ENCODE measurements around the gene CLDN20. TPM values are rescaled to one million over a fixed set of nuclear protein-coding genes. Genes with fewer than 3 reads are reported as not detected.

The CLDN20 gene
- total and polyA plus RNA-seq, 2 donors, result not detected

DNA sequence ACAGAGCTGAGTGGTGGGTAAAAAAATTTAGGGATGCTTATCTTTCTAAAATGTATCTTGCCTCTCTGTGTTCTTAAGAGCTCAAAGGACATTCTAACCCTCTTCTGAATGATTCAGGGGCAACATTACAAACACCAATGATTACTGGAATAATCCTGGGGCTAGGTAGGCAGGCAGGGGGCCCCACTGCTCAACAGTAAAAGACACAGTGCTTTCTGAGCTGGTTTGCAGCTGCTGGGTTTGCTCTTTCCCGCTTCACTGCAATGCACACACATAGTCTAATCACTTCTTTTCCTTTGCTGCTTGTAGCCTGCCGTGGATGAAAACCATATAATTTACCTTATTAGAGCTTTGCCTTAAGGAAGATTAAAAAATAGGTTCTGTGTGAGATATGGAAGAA lies 23.9 kb downstream of the CLDN20 start:
- peaks cover 7 to 28% of the 10 kb centered on the region in 2 donors for H3K36me3 ChIP-seq (ENCODE audit: control insufficient read depth in 2 of 2, insufficient read depth in 2 of 2, low read length in 1 of 2)
- no peak overlapping the region for H3K4me3 ChIP-seq (ENCODE audit: low read length in 2 of 2)
- no peak overlapping the region for H3K27ac ChIP-seq (ENCODE audit: low read depth in 1 of 2, low read length in 1 of 2)
- DNase-seq (ENCODE audit: low read depth in 6 of 9, low spot score in 9 of 9), result no peak
- 96% methylated on average over 2 of the region's 2 CpGs for WGBS
- no peaks in the 10 kb centered on the region for H3K4me1 ChIP-seq (ENCODE audit: control insufficient read depth in 2 of 2, insufficient read depth in 2 of 2, low read length in 2 of 2)
- H3K9me3 ChIP-seq (ENCODE audit: control insufficient read depth in 2 of 2, insufficient read depth in 1 of 2, low read length in 1 of 2), result no peaks in the 10 kb centered on the region
- no peaks in the 10 kb centered on the region for H3K27me3 ChIP-seq (ENCODE audit: control insufficient read depth in 2 of 2, insufficient read depth in 1 of 2, low read length in 1 of 2)

DNA sequence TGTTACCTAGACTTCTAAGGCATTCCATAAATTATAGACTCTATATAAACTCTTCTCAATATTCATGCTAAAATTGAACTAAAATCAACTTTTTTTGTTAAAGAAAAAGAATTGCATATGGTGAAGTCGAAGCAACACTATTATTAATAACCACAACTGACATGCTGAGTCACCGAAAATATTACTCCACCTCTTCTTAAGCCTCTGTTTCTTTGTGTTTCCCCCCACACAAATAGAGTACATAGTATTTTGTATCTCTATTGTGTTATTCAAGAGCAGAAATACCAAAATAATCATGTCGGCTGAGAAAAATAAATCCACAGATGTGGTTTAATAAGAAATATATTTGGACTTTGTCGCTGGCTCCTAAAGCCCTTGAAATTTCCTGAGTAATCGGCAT lies 26.7 kb downstream of the CLDN20 start:
- Histone ChIP-seq H3K4me3 (ENCODE audit: low read length in 2 of 2) (no peak overlapping the region), H3K27ac (ENCODE audit: low read depth in 1 of 2, low read length in 1 of 2) (no peak overlapping the region), H3K27me3 (ENCODE audit: control insufficient read depth in 2 of 2, insufficient read depth in 1 of 2, low read length in 1 of 2) (no peaks in the 10 kb centered on the region), H3K9me3 (ENCODE audit: control insufficient read depth in 2 of 2, insufficient read depth in 1 of 2, low read length in 1 of 2) (no peaks in the 10 kb centered on the region), H3K36me3 (ENCODE audit: control insufficient read depth in 2 of 2, insufficient read depth in 2 of 2, low read length in 1 of 2) (peaks cover 10 to 32% of the 10 kb centered on the region in 2 donors), H3K4me1 (ENCODE audit: control insufficient read depth in 2 of 2, insufficient read depth in 2 of 2, low read length in 2 of 2) (no peaks in the 10 kb centered on the region)
- WGBS, result 98% methylated on average over 5 of the region's 5 CpGs
- DNase-seq (ENCODE audit: low read depth in 6 of 9, low spot score in 9 of 9), result no peak

DNA sequence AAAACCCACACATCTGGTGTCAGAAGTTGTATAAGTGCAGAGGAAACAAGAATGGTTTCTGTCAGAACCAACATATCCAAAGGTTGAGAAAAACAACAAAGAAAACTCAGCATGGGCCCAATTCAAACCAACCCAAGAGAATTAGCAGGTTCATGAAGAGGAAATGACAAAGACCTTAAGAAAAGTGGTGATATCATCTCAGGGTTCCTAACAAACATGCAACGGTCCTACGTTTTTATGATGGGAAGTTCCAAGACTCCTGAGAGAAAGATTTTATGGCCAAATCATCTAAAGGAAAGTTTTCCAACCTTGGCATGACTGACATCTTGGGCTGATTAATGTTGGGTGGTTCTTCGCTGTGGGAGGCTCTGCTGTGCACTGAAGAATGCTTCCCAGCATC lies 27.5 kb downstream of the CLDN20 start:
- Histone ChIP-seq H3K9me3 (ENCODE audit: control insufficient read depth in 2 of 2, insufficient read depth in 1 of 2, low read length in 1 of 2) (no peaks in the 10 kb centered on the region), H3K27ac (ENCODE audit: low read depth in 1 of 2, low read length in 1 of 2) (no peak overlapping the region), H3K36me3 (ENCODE audit: control insufficient read depth in 2 of 2, insufficient read depth in 2 of 2, low read length in 1 of 2) (peaks cover 14 to 37% of the 10 kb centered on the region in 2 donors), H3K4me1 (ENCODE audit: control insufficient read depth in 2 of 2, insufficient read depth in 2 of 2, low read length in 2 of 2) (no peaks in the 10 kb centered on the region), H3K27me3 (ENCODE audit: control insufficient read depth in 2 of 2, insufficient read depth in 1 of 2, low read length in 1 of 2) (no peaks in the 10 kb centered on the region), H3K4me3 (ENCODE audit: low read length in 2 of 2) (no peak overlapping the region)
- 96% methylated on average over 3 of the region's 3 CpGs for WGBS
- no peak for DNase-seq (ENCODE audit: low read depth in 6 of 9, low spot score in 9 of 9)

DNA sequence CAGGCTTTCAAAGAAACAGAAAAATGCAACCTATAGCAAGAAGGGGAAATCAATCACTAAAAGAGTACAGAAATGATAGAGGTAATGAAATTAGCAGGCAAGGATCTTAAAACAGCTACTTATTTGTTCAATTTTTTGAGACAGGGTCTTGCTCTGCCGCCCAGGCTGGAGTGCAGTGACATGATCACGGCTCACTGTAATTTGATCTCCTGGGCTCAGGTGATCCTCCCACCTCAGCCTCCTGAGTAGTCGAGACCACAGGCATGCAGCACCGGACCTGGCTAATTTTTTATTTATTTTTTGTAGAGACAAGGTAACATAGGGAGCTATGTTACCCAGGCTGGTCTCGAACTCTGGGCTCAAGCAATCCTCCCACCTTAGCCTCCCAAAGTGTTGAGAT lies 28.9 kb downstream of the CLDN20 start:
- peaks cover 21 to 49% of the 10 kb centered on the region in 2 donors for H3K36me3 ChIP-seq (ENCODE audit: control insufficient read depth in 2 of 2, insufficient read depth in 2 of 2, low read length in 1 of 2)
- no peaks in the 10 kb centered on the region for H3K9me3 ChIP-seq (ENCODE audit: control insufficient read depth in 2 of 2, insufficient read depth in 1 of 2, low read length in 1 of 2)
- no peak overlapping the region for H3K4me3 ChIP-seq (ENCODE audit: low read length in 2 of 2)
- WGBS, result 87% methylated on average over 5 of the region's 5 CpGs
- no peak overlapping the region for H3K27ac ChIP-seq (ENCODE audit: low read depth in 1 of 2, low read length in 1 of 2)
- no peaks in the 10 kb centered on the region for H3K27me3 ChIP-seq (ENCODE audit: control insufficient read depth in 2 of 2, insufficient read depth in 1 of 2, low read length in 1 of 2)
- no peak for DNase-seq (ENCODE audit: low read depth in 6 of 9, low spot score in 9 of 9)
- H3K4me1 ChIP-seq (ENCODE audit: control insufficient read depth in 2 of 2, insufficient read depth in 2 of 2, low read length in 2 of 2), result no peaks in the 10 kb centered on the region

DNA sequence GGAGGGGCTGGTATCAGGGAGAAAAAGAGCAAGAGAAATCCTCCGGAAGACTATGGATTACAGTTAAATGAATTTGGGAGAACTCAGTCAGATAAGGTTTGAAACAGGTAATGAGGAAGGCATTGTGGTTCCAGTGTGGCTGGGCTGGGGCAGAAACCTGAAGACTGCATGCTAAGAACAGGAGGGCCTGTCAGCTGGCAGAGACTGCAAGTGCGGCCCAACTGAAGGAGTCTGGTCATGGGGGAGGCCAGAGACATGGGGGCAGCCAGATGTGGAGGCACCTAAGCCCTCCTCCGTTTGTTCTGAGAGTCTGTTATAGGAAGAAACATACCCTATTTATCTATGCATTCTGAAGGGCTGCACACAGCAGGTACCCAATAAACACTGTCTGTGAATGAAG lies 33.9 kb downstream of the CLDN20 start:
- Histone ChIP-seq H3K27me3 (ENCODE audit: control insufficient read depth in 2 of 2, insufficient read depth in 1 of 2, low read length in 1 of 2) (no peaks in the 10 kb centered on the region), H3K36me3 (ENCODE audit: control insufficient read depth in 2 of 2, insufficient read depth in 2 of 2, low read length in 1 of 2) (peaks cover 20 to 35% of the 10 kb centered on the region in 2 donors), H3K9me3 (ENCODE audit: control insufficient read depth in 2 of 2, insufficient read depth in 1 of 2, low read length in 1 of 2) (no peaks in the 10 kb centered on the region), H3K4me3 (ENCODE audit: low read length in 2 of 2) (no peak overlapping the region), H3K27ac (ENCODE audit: low read depth in 1 of 2, low read length in 1 of 2) (no peak overlapping the region), H3K4me1 (ENCODE audit: control insufficient read depth in 2 of 2, insufficient read depth in 2 of 2, low read length in 2 of 2) (no peaks in the 10 kb centered on the region)
- 97% methylated on average over 3 of the region's 3 CpGs for WGBS
- no peak for DNase-seq (ENCODE audit: low read depth in 6 of 9, low spot score in 9 of 9)

DNA sequence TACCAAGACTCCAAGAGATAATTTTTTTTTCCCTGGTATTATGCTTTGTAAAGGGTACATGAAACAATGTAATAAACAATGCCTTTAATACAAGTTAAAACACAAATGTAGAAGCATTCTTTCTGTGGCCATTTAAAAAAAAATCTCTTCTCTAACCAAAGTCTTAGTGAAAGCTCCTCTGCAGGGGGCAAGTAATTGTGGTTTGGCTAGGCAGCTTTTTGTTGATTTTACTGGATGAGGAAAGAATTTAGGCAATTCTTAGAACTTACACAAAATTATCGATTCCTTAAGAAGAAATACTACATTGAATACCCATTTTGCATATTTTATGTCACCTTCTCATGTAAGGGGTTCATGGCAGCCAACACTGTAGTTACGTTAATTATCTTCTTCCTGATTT lies 38.1 kb downstream of the CLDN20 start:
- Histone ChIP-seq H3K36me3 (ENCODE audit: control insufficient read depth in 2 of 2, insufficient read depth in 2 of 2, low read length in 1 of 2) (peaks cover 6 to 16% of the 10 kb centered on the region in 2 donors), H3K4me1 (ENCODE audit: control insufficient read depth in 2 of 2, insufficient read depth in 2 of 2, low read length in 2 of 2) (no peaks in the 10 kb centered on the region), H3K4me3 (ENCODE audit: low read length in 2 of 2) (no peak overlapping the region), H3K9me3 (ENCODE audit: control insufficient read depth in 2 of 2, insufficient read depth in 1 of 2, low read length in 1 of 2) (no peaks in the 10 kb centered on the region), H3K27me3 (ENCODE audit: control insufficient read depth in 2 of 2, insufficient read depth in 1 of 2, low read length in 1 of 2) (no peaks in the 10 kb centered on the region), H3K27ac (ENCODE audit: low read depth in 1 of 2, low read length in 1 of 2) (no peak overlapping the region)
- over 99% methylated on average over 2 of the region's 2 CpGs for WGBS
- no peak for DNase-seq (ENCODE audit: low read depth in 6 of 9, low spot score in 9 of 9)

DNA sequence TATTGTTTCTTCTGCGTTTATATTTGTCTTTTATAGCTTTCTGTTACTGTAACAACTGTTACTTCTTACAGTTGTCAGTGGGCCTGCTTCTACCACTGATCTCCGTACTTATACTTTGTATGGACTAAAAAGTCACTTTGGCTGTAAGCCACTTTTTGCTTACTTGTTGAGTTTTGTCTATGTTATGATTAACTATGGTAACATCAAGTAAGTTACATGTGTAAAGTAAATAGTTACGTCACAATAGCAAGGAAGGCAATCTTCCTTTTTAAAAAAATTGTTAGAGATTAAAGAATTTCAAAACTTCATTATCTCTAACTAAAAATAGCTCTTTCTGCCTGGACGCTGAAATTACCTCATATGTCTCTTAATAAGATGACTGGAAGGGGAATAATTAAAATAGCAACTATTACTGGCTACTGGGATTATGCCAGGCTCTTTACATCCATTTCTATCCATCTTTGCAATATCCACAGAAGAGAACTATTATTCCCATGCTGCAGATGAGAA lies 39.6 kb downstream of the CLDN20 start:
- H3K4me3 ChIP-seq (ENCODE audit: low read length in 2 of 2), result no peak overlapping the region
- WGBS, result 86% methylated on average over 4 of the region's 4 CpGs
- no peaks in the 10 kb centered on the region for H3K4me1 ChIP-seq (ENCODE audit: control insufficient read depth in 2 of 2, insufficient read depth in 2 of 2, low read length in 2 of 2)
- H3K9me3 ChIP-seq (ENCODE audit: control insufficient read depth in 2 of 2, insufficient read depth in 1 of 2, low read length in 1 of 2), result no peaks in the 10 kb centered on the region
- peaks cover 4 to 16% of the 10 kb centered on the region in 2 donors for H3K36me3 ChIP-seq (ENCODE audit: control insufficient read depth in 2 of 2, insufficient read depth in 2 of 2, low read length in 1 of 2)
- H3K27me3 ChIP-seq (ENCODE audit: control insufficient read depth in 2 of 2, insufficient read depth in 1 of 2, low read length in 1 of 2), result no peaks in the 10 kb centered on the region
- no peak overlapping the region for H3K27ac ChIP-seq (ENCODE audit: low read depth in 1 of 2, low read length in 1 of 2)
- no peak for DNase-seq (ENCODE audit: low read depth in 6 of 9, low spot score in 9 of 9)

DNA sequence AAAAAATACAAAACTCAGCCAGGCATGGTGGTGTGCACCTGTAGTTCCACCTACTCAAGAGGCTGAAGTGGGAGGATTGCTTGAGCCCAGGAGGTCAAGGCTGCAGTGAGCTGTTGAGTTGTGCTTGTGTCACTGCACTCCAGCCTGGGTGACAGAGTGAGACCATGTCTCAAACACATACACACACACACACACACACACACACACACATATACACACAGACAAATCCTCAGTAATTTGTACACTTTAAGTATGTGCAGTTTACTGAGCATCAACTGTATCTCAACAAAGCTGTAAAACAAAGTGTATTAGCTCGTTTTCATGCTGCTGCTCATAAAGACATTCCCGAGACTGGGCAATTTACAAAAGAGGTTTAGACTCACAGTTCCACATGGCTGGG lies 43.1 kb downstream of the CLDN20 start:
- WGBS, result 98% methylated on average over 2 of the region's 2 CpGs
- H3K4me1 ChIP-seq (ENCODE audit: control insufficient read depth in 2 of 2, insufficient read depth in 2 of 2, low read length in 2 of 2), result no peaks in the 10 kb centered on the region
- H3K27ac ChIP-seq (ENCODE audit: low read depth in 1 of 2, low read length in 1 of 2), result no peak overlapping the region
- no peaks in the 10 kb centered on the region for H3K27me3 ChIP-seq (ENCODE audit: control insufficient read depth in 2 of 2, insufficient read depth in 1 of 2, low read length in 1 of 2)
- no peak overlapping the region for H3K4me3 ChIP-seq (ENCODE audit: low read length in 2 of 2)
- no peaks in the 10 kb centered on the region for H3K9me3 ChIP-seq (ENCODE audit: control insufficient read depth in 2 of 2, insufficient read depth in 1 of 2, low read length in 1 of 2)
- H3K36me3 ChIP-seq (ENCODE audit: control insufficient read depth in 2 of 2, insufficient read depth in 2 of 2, low read length in 1 of 2), result peaks cover 7 to 31% of the 10 kb centered on the region in 2 donors
- no peak for DNase-seq (ENCODE audit: low read depth in 6 of 9, low spot score in 9 of 9)

DNA sequence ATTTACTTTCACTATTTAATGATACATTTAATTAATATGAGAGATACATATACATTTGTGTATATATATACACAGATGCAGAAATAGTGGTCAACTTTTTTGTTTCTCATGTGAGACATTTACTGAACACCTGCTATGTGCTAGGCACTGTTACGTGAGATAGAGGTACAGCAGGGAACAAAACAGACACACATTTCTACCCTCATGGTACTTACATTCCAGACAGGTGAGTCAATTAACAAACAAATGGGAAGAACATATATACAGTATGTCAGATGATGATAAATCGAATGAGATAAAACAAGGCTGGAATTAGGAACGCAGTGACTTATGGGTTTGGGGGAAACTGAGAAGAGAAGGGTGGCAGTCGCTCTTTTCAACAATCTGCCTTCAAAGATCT lies 45.3 kb downstream of the CLDN20 start:
- Histone ChIP-seq H3K4me1 (ENCODE audit: control insufficient read depth in 2 of 2, insufficient read depth in 2 of 2, low read length in 2 of 2) (no peaks in the 10 kb centered on the region), H3K4me3 (ENCODE audit: low read length in 2 of 2) (no peak overlapping the region), H3K27ac (ENCODE audit: low read depth in 1 of 2, low read length in 1 of 2) (no peak overlapping the region), H3K9me3 (ENCODE audit: control insufficient read depth in 2 of 2, insufficient read depth in 1 of 2, low read length in 1 of 2) (no peaks in the 10 kb centered on the region), H3K27me3 (ENCODE audit: control insufficient read depth in 2 of 2, insufficient read depth in 1 of 2, low read length in 1 of 2) (no peaks in the 10 kb centered on the region), H3K36me3 (ENCODE audit: control insufficient read depth in 2 of 2, insufficient read depth in 2 of 2, low read length in 1 of 2) (peaks cover 7 to 29% of the 10 kb centered on the region in 2 donors)
- DNase-seq (ENCODE audit: low read depth in 6 of 9, low spot score in 9 of 9), result no peak
- WGBS, result over 99% methylated on average over 4 of the region's 4 CpGs

DNA sequence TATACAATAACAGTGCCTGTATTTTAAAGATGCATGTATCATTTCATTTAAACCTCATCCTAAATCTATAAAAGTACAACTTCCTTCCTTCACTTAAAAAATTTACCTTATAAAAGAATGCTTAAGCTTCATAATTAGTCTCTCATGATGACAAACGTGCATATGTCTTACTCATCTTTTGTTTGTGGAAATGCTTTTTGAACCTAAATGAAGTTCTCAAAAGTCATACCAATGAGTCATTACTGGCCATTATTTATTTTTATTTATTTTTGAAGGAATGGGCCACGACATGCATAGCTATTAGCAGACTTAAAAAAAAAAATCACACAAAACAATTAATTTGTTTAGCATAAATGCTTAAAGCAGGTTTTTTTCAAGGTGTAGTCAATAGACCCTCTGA lies 46.8 kb downstream of the CLDN20 start:
- H3K27ac ChIP-seq (ENCODE audit: low read depth in 1 of 2, low read length in 1 of 2), result no peak overlapping the region
- peaks cover 0 to 4% of the 10 kb centered on the region in 2 donors for H3K4me1 ChIP-seq (ENCODE audit: control insufficient read depth in 2 of 2, insufficient read depth in 2 of 2, low read length in 2 of 2)
- no peak overlapping the region for H3K4me3 ChIP-seq (ENCODE audit: low read length in 2 of 2)
- no peak for DNase-seq (ENCODE audit: low read depth in 6 of 9, low spot score in 9 of 9)
- 97% methylated on average over 2 of the region's 2 CpGs for WGBS
- no peaks in the 10 kb centered on the region for H3K9me3 ChIP-seq (ENCODE audit: control insufficient read depth in 2 of 2, insufficient read depth in 1 of 2, low read length in 1 of 2)
- H3K27me3 ChIP-seq (ENCODE audit: control insufficient read depth in 2 of 2, insufficient read depth in 1 of 2, low read length in 1 of 2), result no peaks in the 10 kb centered on the region
- H3K36me3 ChIP-seq (ENCODE audit: control insufficient read depth in 2 of 2, insufficient read depth in 2 of 2, low read length in 1 of 2), result peaks cover 7 to 29% of the 10 kb centered on the region in 2 donors

All from thymus (tissue), 11 donors.